Stimulated activated naive CD4-positive, alpha-beta T cell treated with Interleukin-2 at 50 U/mL for 16 hours (primary cell): ENCODE results near the gene ZC3H12C.

Experiments
- DNase-seq: peaks from one replicate; lab custom pipeline; 2025; lab: John Stamatoyannopoulos, UW

The ZC3H12C gene

DNA sequence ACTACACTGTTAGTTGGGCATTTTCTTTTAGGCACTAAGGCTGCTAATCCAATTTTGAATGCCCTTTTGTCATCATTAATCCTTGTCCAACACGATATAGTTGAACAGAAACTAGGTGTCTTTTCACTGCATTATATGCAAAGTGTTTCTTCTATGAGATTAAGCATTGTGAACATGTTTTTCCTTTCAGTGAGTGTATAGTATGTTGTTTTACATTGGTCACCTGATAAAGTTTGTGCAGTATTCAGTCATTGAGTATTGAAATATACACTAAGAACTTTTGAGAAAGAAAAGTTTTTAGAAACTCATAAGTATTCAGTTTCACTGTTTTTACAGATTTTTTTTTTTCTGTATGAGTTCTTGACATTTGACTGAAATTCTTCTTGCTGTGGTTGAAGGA is 59.0 kb downstream of the ZC3H12C start:
- DNase-seq, result no peak

DNA sequence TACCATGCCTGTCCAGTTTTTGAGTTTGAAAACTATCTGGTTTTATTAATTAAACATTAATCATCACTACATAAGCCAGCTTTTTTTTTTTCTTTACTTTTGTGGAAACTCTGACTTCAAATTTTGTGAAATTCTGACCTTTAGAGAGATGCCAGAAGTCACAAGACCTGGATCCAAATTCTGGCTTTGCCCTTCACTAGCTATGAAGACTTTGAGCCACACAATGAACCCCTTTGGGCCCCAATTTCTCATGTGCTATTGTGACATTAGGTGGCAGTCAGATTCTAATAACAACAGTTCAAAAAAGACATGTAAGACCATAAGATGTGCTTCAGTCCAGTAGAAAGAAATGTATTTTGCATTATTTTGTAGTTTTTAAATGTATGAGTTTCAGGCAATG is 60.3 kb downstream of the ZC3H12C start:
- DNase-seq, result no peak

DNA sequence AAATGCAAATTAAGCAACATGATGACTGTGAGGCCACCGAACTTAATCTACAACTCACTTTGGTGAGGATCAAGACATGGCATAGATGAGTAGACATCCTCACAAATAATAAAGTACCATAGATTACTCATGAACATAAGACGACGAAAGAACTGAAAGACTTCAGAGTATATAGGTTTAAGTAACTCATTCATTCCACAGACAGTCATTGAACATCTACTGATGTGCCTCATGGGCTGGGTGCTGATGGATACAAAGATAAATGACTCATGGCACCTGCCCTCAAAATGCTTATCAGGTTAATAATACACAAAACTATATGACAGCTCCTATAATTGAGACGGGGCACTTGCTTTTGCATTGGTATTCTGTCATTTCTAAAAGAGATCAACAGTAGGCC is 63.3 kb downstream of the ZC3H12C start:
- no peak for DNase-seq

DNA sequence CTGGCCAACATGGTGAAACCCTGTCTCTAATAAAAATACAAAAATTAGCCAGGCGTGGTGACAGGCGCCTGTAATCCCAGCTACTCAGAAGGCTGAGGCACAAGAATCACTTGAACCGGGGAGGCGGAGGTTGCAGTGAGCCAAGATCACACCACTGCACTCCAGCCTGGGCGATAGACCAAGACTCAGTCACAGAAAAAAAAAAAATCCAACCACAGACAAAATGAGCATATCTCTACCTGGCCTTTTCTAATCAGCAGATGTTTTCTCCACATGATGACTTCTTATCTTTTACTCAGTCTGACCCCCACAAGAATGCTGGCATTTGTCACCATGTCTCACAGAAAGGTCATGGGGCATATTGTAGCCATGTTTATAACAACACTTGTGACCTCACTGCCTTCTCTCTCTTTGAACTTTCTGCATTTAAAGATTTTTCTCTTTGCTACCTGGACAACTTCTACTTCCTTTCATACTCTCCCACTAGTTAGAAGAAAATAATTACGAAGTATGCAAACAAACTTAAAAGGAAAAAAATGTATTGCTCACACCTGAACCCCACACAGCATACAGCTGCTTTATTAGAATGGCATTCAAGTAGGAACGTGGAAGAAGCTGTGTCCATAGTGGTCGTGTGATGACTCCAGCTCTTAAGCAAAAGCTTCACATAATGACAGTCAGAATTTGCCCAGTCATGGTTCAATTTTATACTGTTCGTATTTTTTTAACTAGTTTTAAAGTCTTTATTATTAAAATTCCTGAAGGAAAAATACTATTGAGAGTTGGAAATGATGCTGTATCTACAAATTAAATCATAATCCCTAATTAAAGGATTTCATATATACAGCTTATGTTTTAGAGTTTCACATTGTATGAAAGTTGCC is 65.4 kb downstream of the ZC3H12C start:
- no peak for DNase-seq

DNA sequence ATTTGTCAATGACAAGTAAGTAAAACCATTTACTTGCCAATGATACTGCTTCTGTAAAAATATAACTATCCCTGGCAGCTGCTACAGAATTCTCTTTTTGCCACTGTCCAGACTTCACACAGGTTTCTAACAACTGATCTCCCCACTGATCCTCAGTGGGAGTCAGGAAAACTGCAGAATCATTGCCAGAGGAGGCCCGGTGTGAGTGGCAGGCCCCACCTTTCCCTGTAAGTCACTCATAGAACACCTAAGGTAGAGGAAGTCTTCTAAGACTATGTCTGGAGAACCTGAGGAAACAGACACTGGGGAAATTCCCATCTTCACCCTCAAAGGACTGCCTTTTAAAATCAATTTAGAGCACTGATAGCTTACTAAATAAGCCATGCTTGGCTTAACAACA is 66.3 kb downstream of the ZC3H12C start:
- DNase-seq, result no peak

DNA sequence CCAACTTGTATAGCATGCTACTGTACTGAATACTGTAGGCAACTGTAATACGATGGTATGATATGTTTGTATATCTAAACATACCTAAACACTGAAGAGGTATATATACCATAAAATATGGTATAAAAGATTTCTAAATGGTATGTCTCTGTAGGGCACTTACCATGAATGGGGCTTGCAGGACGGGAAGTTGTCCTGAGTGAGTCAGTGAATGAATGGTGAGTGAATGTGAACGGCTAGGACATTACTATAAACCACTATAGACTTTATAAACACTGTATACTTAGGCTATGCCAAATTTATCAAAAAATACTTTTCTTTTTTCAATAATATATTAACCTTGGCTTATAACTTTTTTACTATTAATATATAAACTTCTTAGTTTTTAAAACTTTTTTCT is 66.8 kb downstream of the ZC3H12C start:
- no peak for DNase-seq

DNA sequence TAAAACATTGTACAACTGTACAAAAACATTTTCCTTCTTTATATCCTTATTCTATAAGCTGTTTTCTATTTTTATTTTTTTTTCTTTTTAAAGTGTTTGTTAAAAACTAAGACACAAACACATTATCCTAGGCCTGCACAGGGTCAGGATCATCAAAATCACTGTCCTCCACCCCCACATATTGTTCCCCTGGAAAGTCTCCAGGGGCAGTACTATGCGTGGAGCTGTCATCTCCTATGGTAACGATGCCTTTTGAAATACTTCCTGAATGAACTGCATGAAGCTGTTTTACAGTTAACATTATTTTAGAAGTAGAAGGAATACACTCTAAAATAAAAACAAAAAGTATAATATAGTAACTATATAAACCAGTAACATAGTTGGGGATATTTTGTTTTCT is 67.2 kb downstream of the ZC3H12C start:
- no peak for DNase-seq

DNA sequence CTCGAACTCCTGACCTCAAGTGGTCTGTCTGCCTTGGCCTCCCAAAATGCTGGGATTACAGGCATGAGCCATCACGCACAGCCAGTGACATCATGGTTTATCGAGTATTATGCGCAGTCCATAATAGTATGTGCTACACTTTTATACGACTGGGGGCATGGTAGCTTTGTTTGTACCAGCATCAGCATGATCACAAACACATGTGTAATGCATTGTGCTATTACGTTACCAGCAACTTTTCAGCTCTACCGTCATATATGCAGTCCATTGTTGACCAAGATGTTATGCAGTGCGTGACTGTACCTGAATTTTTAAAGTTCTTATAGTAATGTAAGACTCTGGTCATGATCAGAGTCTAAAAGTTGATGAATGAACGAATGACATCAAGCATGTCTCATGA is 67.9 kb downstream of the ZC3H12C start:
- no peak for DNase-seq

DNA sequence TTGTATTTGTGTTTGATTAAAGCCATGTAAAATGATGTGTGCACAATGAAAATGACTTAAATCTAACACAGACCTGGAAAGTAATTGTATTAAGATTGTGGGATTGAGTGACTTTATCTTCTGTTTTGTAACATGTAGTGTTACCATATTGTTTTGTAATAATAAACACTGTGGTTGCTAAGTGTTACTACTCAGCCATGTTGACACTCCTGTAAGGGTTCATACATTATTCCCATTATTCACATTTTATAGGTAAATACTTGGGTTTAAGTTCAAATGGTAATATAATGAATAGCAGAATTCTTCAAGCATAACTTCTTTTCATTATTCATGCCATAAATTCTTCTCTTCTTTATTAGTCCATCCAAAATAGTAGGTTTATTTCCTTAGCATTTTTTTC is 69.0 kb downstream of the ZC3H12C start:
- DNase-seq, result no peak

DNA sequence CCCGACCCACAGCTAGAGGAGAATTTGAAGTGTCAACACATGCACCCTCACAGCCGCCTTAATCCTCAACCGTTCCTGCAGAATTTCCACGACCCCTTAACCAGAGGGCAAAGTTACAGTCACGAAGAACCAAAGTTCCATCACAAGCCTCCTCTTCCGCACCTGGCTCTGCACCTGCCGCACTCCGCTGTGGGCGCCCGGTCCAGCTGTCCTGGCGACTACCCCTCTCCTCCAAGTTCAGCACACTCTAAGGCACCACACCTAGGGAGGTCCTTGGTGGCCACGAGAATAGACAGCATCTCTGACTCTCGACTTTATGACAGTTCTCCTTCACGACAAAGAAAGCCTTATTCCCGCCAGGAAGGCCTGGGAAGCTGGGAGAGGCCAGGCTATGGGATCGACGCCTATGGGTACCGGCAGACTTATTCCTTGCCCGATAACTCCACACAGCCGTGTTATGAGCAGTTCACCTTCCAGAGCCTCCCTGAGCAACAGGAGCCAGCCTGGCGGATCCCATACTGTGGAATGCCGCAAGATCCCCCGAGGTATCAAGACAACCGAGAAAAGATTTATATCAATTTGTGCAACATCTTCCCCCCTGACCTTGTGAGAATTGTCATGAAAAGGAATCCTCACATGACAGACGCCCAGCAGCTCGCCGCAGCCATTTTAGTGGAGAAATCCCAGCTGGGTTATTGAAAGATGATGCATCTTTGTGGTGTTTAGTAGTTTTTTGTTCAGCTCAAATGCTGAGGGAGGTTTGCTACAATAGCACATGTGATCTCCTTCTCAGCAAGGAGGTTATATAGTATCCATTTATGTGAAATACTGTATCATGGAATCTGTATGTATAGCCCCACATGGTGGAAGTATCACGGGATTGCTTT is 72.1 kb downstream of the ZC3H12C start:
- no peak for DNase-seq

DNA sequence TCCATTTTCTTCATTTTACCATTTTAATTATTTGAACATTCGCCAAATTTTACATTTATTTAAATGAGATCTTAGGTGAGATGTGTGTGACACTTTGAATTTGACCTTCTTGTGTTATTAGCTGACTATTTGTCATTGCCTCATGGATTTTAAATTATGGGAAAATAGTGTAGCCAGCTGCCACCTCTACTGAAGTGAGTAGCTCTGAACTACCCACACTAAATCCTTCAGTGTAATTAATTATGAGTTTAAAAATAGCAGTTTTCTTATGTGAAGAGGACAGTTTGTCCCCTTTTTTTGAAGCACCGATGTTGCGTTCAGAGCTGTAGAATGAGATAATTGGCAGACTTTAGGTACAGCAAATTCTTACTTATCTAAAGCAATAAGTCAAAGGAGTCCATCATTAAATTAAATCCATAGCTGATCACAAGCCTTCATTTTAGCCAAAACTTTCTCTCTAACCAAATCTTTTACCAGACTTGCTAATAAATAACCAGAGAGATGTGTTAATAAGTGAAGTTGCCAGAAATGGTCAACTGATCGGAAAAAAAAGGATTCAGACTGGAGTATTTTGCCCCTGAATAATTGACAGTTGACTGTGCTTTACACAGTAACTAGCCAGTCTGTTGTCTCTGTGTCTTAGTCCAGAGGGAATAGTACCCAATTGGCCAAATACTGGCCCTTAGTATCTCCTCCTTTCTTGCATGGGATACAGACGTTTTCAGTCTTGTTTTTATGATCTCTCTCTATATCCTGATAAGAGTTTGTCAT is 75.0 kb downstream of the ZC3H12C start:
- DNase-seq, result no peak

DNA sequence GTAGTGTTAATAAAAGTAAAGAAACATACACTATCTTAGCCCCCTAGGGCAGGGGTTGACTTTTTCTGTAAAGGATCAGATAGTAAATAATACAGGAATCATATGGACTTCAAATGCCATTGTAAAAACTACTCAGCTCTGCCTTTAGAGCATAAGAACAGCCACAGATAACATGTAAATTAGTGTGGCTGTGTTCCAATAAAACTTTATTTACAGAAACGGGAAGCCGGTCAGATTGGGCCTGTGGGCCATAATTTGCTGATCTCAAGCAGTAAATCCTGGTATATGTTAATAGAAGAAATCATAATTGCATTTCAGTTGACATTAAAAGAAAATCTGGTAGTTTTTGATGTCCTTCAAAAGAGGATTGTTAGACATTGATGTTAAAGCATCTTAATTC is 76.5 kb downstream of the ZC3H12C start:
- DNase-seq, result no peak

DNA sequence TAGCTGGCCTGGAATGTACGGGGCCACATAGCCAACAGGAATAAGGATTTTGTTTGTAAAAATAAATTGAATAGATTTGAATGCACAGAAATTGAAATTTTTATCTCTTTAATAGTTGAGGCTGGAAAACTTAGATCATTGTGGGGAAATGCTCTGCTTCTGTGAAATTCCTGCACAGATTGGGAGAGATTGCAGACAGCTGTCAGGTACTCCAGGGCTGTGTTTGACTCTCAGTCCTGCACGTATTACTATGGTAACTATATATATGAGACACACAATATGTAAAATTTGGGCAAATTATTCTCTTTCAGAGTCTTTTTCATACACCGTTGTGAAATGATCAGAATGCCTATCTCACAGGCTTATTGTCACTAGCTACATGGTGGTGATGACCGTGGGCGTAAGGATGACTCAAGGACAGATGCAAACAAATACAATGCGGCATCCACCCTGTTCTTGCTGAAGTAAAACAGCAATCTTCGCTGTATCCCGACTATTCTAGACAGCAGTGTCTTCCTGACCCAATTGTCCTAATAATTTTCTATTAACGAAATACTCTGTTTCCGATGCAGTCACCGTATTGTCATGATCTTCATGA is 79.4 kb downstream of the ZC3H12C start:
- no peak for DNase-seq

DNA sequence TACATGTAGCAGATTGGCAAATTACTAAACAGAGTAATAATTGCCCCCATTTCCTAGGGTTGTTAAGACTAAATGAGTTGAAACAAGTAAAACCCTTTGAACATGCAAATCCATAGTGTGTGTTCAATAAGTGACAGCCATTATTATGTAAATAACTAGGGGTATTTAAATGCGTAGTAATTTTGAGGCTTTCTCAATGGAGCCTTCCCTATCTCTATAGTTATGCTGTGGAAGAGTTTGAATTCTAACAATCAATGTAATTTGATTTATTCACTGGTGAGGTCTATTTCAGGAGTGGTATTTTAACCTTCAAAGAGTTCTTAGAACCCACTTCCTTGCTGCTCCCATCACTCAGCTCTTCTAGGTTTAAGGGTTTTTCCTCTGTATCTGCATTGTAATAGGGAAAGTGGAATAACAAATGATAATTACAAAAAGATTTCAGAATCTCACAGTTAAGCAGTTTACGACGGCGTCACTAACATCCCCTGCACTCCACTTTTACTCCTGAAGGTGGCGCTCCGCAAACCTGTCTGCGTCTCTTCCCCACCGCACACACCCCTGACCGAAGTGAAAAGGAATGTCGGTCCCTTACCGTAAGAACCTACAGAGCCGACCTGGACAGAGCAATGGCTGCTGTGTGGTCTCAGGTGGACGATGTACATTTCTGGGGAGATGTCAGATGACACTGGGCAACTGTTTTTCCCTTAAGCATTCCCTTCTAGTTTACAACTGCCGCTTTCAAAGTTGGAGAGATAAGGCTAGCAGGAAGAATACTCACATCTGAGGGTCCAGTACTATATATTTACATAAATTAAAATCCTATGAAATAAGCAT is 80.8 kb downstream of the ZC3H12C start:
- DNase-seq, result peak; percentile 43

DNA sequence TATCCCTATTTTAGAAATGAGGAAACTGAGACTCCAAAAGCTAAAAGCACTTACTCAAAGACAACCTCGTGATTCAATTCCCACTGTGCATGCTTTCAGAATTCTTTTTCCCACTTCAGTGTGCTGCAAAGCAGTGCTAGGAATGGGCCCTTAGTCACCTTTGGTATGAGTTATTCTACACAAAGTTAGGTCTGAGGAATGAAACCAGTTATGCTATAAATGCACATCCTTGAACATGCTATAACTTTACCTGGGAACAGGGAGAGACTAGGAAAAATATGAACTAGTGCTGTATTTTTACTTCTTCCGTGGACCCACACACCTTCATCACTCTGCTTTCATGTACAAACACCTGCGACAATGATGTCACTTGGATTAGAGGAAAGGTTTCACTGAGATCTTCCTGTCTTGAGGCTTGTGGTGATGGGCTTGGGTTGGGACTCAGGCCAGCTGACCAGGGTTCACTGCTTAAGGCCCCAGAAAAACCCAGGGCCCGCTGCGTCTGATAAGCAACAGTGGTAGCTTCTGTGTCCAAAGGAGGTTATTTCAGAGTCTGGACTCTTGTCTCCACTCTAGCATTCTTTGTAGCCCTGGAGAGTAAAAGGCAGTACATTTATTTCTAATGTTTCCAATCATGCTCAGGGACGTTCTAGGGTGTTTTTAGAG is 81.6 kb downstream of the ZC3H12C start:
- DNase-seq, result no peak

DNA sequence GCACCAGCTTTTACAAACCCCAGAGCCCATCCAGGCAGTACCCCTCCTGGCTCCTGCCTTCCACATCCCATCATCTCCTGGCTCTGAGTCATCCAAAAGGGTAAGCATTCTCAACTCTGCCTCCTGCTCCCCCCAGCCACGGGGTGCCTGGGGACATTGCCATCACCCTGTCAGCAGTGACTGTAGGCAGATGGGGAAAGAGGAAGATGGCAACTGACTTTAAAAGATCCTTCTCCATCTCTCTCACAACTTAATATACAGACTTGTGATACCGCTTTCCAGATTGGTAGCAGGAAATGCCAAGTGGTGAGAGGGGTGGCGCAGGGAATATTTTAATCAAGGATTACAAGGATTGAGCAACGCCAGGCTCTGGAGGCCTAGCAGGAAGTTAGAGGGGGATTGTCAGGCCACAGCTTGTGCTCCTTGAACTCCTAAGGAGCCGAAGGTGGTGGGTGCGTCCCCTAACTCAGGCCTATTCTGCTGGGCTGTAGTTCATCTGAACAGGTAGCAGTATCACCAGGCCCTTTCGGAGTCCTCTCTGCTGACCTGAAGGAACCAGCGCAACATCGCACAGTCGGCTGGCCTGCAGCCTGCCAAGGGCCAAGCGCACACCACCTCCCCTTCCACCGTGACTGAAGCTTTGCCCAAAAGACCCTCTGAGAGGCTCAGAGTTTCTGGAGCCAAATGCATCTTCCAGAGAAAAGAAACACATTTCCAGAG is 83.3 kb downstream of the ZC3H12C start:
- DNase-seq, result no peak

DNA sequence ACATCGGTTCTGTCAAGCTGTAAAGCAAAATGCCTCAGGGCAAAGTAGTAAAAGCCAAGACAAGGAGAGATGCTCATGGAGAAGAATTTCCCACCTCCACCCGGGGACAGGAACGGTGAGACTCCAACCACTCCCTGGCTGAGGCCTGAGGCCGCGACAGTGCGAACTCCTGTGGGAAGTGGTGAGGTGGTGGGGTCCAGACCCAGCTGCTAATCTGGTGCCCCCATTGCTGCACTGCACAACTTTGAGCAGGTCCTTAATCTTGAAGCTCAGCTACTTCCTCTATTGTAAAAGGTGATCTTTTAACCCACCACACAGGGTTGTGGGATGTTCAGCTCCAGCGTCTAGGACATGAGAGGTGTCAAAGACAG is 83.9 kb downstream of the ZC3H12C start:
- no peak for DNase-seq

DNA sequence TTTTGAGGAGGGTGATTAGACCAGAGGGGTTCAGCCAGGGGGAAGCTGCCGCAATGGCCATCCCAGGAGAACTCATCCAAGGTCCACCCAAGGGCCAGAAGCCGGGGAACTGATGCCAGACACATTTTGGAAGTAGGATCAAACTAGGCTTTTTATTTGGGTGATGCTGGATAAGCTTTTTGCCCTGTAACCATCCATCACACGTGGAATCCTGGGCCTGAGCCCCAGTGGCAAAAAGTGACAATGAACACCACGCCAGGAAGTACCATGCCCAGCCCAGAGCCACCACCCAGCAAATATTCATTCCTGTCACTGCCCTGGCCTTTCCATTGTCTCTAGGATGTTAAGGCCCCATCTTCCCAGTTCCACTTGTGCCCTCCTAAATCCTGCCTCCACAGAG is 85.9 kb downstream of the ZC3H12C start:
- no peak for DNase-seq

DNA sequence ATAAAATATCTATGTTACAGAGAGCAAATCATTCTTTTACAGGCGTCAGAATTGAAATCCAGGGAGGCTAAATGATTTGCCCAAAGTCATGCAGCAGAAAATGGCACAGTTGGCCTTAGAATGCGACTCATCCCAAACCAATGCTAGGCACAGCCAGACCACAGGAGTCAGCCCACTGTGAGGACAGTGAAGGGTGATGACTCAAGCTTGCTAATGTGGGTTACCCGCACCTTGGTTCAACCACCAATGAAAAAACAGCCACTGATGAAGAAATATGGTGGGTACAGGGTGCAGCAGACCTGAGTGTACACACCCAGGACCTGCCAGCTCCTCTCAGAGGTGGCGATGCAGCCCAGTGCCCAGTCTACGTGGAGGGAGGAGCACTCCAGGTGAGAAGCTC is 89.7 kb downstream of the ZC3H12C start:
- no peak for DNase-seq

DNA sequence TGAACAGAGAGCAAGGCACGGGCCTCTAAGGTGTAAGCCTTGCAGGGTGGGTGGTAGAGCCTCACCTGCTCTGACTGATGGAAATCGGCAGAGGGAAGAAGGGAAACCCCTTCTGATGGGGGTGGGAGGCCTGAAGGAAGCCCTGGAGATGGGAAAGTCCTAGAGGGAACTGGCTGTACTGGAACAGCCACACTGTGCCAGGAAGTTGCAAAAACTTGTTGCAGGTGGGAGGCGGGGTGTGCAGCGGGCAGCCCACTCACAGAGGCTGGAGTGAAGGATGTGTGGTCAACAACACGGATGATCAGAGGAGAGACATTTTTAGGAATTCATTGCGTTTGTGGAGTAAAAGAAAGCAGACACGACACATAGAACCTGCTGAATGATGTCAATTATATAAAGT is 91.3 kb downstream of the ZC3H12C start:
- DNase-seq, result no peak
